Nephron (organoid): ENCODE measurements around the gene PPP1R1C.
"Not testable (repeated sequence)": the region's sequence is repeated elsewhere in the genome, so short reads cannot be mapped to it uniquely, and the experiment has no call there.

Source experiments
- H3K27ac Mint-ChIP-seq, 3 experiments: 2 replicates each; pipeline ENCODE4 v1.8.0; 2020; ENCODE audit warnings: mixed read lengths in 3 of 3, mild to moderate bottlenecking in 2 of 3, moderate library complexity in 1 of 3
- H3K27me3 Mint-ChIP-seq: 2 replicates; pipeline ENCODE4 v1.8.0; 2021; ENCODE audit warnings: low read depth, mild to moderate bottlenecking, moderate library complexity, mixed read lengths
- H3K36me3 Mint-ChIP-seq: 2 replicates; pipeline ENCODE4 v1.8.0; 2020; ENCODE audit warnings: low read depth, mixed read lengths
- H3K4me1 Mint-ChIP-seq: 2 replicates; pipeline ENCODE4 v1.8.0; 2020; ENCODE audit warnings: mixed read lengths
- H3K4me3 Mint-ChIP-seq, 3 experiments: 2 replicates each; pipeline ENCODE4 v1.8.0; 2020; ENCODE audit warnings: mild to moderate bottlenecking in 3 of 3, mixed read lengths in 3 of 3, moderate library complexity in 2 of 3
- H3K9me3 Mint-ChIP-seq: 2 replicates; pipeline ENCODE4 v1.8.0; 2020; ENCODE audit warnings: mixed read lengths
- CTCF ChIP-seq, 3 experiments: fragments of 200-600 bp; sonication (generic); IDR thresholded peaks; one replicate each; pipeline ENCODE4 v1.5.0; 2021; ENCODE audit warnings: antibody characterized with exemption in 3 of 3; ENCODE audit not compliant: unreplicated experiment in 3 of 3

The PPP1R1C gene

GRCh38 chr2:182023235-182023634 is 37.6 kb downstream of the PPP1R1C start:
- Mint-ChIP-seq H3K9me3 (peaks cover 16% of the 10 kb centered on the region), H3K4me1 (no peaks in the 10 kb centered on the region), H3K4me3 (no peak overlapping the region), H3K36me3 (peaks cover 7% of the 10 kb centered on the region), H3K27ac (no peak overlapping the region), H3K27me3 (no peaks in the 10 kb centered on the region)
- no peak for TF ChIP-seq CTCF (IDR thresholded peaks at IDR 0.05; ENCODE audit: unreplicated experiment in 3 of 3)

DNA sequence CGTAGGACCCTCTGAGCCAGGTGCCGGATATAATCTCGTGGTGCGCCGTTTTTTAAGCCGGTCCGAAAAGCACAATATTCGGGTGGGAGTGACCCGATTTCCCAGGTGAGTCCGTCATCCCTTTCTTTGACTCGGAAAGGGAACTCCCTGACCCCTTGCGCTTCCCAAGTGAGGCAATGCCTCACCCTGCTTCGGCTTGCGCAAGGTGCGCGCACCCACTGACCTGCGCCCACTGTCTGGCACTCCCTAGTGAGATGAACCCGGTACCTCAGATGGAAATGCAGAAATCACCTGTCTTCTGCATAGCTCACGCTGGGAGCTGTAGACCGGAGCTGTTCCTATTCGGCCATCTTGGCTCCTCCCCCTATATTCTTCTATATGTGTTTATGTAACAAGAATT is 45.2 kb downstream of the PPP1R1C start:
- peak overlapping the region; percentile 47 to 88 (median 61) for H3K27ac Mint-ChIP-seq
- not testable (repeated sequence) for H3K9me3 Mint-ChIP-seq, H3K27me3 Mint-ChIP-seq, H3K36me3 Mint-ChIP-seq, H3K4me1 Mint-ChIP-seq
- H3K4me3 Mint-ChIP-seq, result peak overlapping the region; percentile 86 to 91 (median 91)

- Mint-ChIP-seq H3K4me1 (no peaks in the 10 kb centered on the region), H3K9me3 (peaks cover 5% of the 10 kb centered on the region), H3K27me3 (peaks cover 3% of the 10 kb centered on the region), H3K4me3 (peak overlapping the region; percentile 18 to 66 (median 27)), H3K27ac (peak overlapping the region in 1 of 3 experiments; percentile 25), H3K36me3 (no peaks in the 10 kb centered on the region)
- no peak for TF ChIP-seq CTCF (IDR thresholded peaks at IDR 0.05; ENCODE audit: unreplicated experiment in 3 of 3)
Measured at GRCh38 chr2:182031956-182032355, 46.3 kb downstream of the PPP1R1C start.

- Mint-ChIP-seq H3K9me3 (peaks cover 5% of the 10 kb centered on the region), H3K4me1 (peaks cover 3% of the 10 kb centered on the region), H3K27me3 (peaks cover 3% of the 10 kb centered on the region), H3K27ac (no peak overlapping the region), H3K4me3 (peak overlapping the region in 1 of 3 experiments; percentile 4), H3K36me3 (no peaks in the 10 kb centered on the region)
- no peak for TF ChIP-seq CTCF (IDR thresholded peaks at IDR 0.05; ENCODE audit: unreplicated experiment in 3 of 3)
Measured at GRCh38 chr2:182033449-182033848, 47.8 kb downstream of the PPP1R1C start.

DNA sequence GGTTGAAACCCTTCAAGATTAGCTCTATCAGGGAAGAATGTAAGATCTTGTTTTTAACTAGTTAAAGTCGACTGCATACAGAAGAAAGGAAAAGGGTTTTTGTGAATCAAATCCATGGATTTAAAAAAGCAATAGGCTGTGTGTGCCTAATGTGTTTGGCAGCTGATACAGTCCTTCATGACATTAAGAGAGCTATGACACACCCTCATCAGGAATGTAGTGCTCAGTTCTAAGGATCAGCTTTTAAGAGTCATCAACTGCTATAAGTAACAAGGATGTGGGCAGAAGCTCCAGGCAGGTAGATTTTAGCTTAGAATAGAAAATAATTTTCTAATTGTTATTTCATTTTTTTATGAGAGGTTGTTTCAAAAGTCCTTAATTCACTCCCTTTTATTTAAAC is 52.9 kb downstream of the PPP1R1C start:
- Mint-ChIP-seq H3K9me3 (peaks cover 2% of the 10 kb centered on the region), H3K27me3 (peaks cover 3% of the 10 kb centered on the region), H3K4me3 (no peak overlapping the region), H3K27ac (no peak overlapping the region), H3K4me1 (peaks cover 6% of the 10 kb centered on the region), H3K36me3 (no peaks in the 10 kb centered on the region)
- no peak for TF ChIP-seq CTCF (IDR thresholded peaks at IDR 0.05; ENCODE audit: unreplicated experiment in 3 of 3)

DNA sequence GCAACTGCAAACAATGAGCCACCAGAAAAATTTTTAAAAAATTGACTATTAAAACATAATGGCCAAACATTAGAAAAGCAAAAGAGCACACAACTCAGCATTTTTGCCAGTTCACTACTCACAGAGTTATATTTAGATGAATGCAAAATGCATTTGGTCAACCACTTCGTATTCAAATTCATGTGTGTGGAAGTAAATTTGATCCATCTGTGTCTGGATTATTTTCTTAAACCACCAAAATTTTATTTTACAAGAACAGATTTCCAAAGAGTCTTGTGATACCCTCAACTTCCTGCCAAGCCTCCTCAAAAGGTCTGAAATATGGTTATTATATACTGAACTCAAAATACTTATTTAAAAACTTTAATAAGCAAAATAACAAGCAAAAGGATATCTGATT is 57.4 kb downstream of the PPP1R1C start:
- Mint-ChIP-seq H3K27me3 (no peaks in the 10 kb centered on the region), H3K4me3 (no peak overlapping the region), H3K4me1 (peaks cover 11% of the 10 kb centered on the region), H3K9me3 (no peaks in the 10 kb centered on the region), H3K36me3 (no peaks in the 10 kb centered on the region), H3K27ac (no peak overlapping the region)
- TF ChIP-seq CTCF (IDR thresholded peaks at IDR 0.05; ENCODE audit: unreplicated experiment in 3 of 3), result no peak
